Measurements from ENCODE around the gene VDR. TPM values are rescaled to one million over a fixed set of nuclear protein-coding genes. Genes with fewer than 3 reads are reported as not detected.

VDR gene
- total and polyA plus RNA-seq, 12 donors: 6.9 to 80.1 (median 18.4) TPM

DNA sequence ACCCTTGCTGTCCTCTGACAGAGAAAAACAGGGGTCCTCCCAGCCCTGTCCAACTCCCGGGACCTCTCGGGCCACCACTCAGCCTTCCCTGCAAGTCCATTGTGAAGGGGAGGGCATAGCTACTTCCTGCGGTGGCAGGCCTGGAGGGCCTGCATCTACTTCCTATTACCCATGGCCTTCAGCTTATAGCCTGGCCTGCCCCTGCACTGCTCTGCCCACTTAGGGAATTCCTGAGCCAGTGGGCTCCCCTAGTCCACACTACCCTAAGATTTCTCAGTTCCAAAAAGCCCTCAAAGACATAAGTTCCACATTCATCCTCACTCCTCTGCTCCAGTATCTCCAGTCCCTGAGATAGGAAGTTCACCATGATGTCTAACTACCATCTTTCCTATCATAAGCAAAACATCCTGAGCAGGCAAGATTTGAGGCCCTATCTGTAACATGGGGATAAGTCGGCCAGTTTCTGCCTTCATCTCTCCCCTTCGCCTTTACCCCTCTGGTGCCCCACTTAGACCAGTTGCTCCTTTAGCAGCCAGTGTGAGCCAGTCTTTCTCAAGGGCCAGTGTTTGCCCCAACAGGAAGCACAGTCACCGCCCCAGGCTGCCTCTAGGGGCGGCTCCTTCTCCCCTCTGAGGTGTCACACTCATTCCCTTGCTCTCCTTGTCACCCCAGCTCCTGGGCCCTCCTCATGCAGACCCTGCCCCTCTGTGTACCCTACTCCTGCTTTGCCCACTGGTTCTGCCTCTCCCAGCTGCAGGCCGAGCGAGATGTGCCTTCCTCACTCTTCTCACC lies 96.0 kb downstream of the VDR start:
- Histone ChIP-seq H3K4me1 (replicated peaks in 1 of 2) (peaks cover 80 to 100% of the 10 kb centered on the region in 2 donors), H3K36me3 (replicated peaks in 1 of 2) (peaks cover 0 to 15% of the 10 kb centered on the region in 2 donors), H3K9me3 (replicated peaks in 1 of 3) (no peaks in the 10 kb centered on the region), H3K27me3 (no peaks in the 10 kb centered on the region), H3K4me3 (no peak overlapping the region), H3K27ac (peak overlapping the region in 4 of 5 donors; percentile 30 to 98 (median 92))
- 54 to 71% (median 61%) methylated on average over 6 to 9 of the region's 9 CpGs for WGBS, 4 donors
- peak in 1 of 7 donors; percentile 25 for DNase-seq
- TF ChIP-seq, protein P1, sequence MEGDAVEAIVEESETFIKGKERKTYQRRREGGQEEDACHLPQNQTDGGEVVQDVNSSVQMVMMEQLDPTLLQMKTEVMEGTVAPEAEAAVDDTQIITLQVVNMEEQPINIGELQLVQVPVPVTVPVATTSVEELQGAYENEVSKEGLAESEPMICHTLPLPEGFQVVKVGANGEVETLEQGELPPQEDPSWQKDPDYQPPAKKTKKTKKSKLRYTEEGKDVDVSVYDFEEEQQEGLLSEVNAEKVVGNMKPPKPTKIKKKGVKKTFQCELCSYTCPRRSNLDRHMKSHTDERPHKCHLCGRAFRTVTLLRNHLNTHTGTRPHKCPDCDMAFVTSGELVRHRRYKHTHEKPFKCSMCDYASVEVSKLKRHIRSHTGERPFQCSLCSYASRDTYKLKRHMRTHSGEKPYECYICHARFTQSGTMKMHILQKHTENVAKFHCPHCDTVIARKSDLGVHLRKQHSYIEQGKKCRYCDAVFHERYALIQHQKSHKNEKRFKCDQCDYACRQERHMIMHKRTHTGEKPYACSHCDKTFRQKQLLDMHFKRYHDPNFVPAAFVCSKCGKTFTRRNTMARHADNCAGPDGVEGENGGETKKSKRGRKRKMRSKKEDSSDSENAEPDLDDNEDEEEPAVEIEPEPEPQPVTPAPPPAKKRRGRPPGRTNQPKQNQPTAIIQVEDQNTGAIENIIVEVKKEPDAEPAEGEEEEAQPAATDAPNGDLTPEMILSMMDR (IDR thresholded peaks at IDR 0.05): peak in 2 of 6 experiments; percentile 14
- no peak for TF ChIP-seq POLR2A (IDR thresholded peaks at IDR 0.05)
- intact Hi-C loops (cut with DNase I): no loop called here

DNA sequence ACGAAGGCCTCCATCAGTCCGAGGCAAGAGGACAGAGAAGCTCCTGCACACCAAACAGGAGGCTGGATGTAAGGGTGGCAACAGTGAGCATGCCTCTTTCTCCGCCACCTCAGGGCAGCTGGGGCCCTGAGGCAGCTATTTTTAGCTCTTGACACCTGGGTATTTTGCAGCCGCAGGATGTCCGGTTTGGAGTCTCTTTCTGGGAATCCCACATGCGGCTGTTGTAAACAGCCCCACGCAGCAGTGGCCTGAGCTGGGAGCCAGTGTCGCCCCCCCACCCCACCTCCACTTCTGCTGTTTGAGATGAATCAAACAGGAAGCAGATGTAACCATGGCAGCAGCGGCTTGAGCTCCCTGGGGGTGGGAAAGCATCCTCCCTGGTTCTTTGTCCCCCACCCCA lies 96.7 kb downstream of the VDR start:
- Histone ChIP-seq H3K36me3 (replicated peaks in 1 of 2) (peaks cover 0 to 15% of the 10 kb centered on the region in 2 donors), H3K27me3 (no peaks in the 10 kb centered on the region), H3K9me3 (replicated peaks in 1 of 3) (no peaks in the 10 kb centered on the region), H3K4me1 (replicated peaks in 1 of 2) (peaks cover 75 to 100% of the 10 kb centered on the region in 2 donors), H3K4me3 (no peak overlapping the region), H3K27ac (peak overlapping the region in 4 of 5 donors; percentile 30 to 98 (median 92))
- intact Hi-C loops (cut with DNase I): no loop called here
- WGBS, 4 donors: 9 to 17% (median 13%) methylated on average over 5 to 9 of the region's 9 CpGs
- peak in 5 of 7 donors; percentile 54 to 77 (median 59) for DNase-seq
- no peak for TF ChIP-seq POLR2A (IDR thresholded peaks at IDR 0.05)
- TF ChIP-seq, protein P1 (IDR thresholded peaks at IDR 0.05): no peak

DNA sequence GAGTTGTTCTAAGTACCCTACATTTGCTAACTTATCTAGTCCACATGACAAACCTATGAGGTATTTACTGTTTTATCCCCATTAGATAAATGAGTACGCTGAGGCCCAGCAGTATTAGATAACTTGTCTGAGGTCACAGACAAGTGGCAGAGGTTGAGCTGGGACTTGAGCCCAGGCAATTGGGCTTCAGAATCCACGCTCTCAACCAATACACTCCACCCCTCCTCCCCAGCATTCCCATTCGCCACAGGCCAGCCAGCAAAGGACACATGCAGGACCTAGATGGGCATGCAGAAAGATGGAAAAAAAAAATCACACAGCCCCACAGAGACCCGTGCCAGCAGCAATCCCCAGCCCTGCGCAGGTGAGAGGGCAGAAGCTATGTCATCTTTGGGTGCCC lies 97.5 kb downstream of the VDR start:
- Histone ChIP-seq H3K9me3 (replicated peaks in 1 of 3) (no peaks in the 10 kb centered on the region), H3K36me3 (replicated peaks in 1 of 2) (peaks cover 0 to 15% of the 10 kb centered on the region in 2 donors), H3K4me1 (replicated peaks in 1 of 2) (peaks cover 77 to 100% of the 10 kb centered on the region in 2 donors), H3K27me3 (no peaks in the 10 kb centered on the region), H3K27ac (peak overlapping the region in 4 of 5 donors; percentile 13 to 98 (median 92)), H3K4me3 (no peak overlapping the region)
- DNase-seq: peak in 5 of 7 donors; percentile 73 to 78 (median 75)
- 35 to 52% (median 48%) methylated on average over 5 of the region's 5 CpGs for WGBS, 4 donors
- intact Hi-C loops (cut with DNase I): no loop called here
- TF ChIP-seq, protein P1 (IDR thresholded peaks at IDR 0.05): no peak
- TF ChIP-seq POLR2A (IDR thresholded peaks at IDR 0.05): no peak

DNA sequence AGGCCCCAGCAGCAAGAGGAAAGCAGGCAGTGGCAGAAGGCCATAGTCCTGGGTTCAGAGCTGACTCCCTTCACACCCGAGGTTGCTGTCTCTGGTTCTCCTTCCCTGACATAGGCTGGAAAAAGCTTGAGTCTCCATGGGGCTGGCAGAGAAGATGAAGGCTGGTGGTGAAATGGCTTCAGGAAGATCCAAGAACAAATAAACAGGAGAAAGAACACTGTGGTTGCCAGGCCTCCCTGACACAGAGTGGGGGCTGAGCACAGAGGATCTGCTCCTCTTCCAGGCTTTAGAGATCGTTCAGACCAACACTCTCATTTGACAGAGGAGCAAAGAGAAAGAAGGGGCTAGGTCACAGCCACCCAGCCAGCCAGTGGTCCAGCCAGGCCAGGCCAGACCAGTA lies 99.4 kb downstream of the VDR start:
- Histone ChIP-seq H3K4me3 (no peak overlapping the region), H3K9me3 (replicated peaks in 1 of 3) (no peaks in the 10 kb centered on the region), H3K27me3 (no peaks in the 10 kb centered on the region), H3K4me1 (replicated peaks in 1 of 2) (peaks cover 65 to 100% of the 10 kb centered on the region in 2 donors), H3K36me3 (replicated peaks in 1 of 2) (peaks cover 0 to 15% of the 10 kb centered on the region in 2 donors), H3K27ac (peak overlapping the region in 2 of 5 donors; percentile 15 to 46)
- intact Hi-C loops (cut with DNase I): no loop called here
- WGBS, 4 donors: 33 to 64% (median 49%) methylated on average over 2 of the region's 2 CpGs
- TF ChIP-seq POLR2A (IDR thresholded peaks at IDR 0.05): no peak
- TF ChIP-seq, protein P1 (IDR thresholded peaks at IDR 0.05): no peak
- DNase-seq: no peak

Measured in adrenal gland (tissue), 12 donors.